Karpas-422 (cell line): ENCODE results near the gene DEAF1. TPM values are rescaled to one million over a fixed set of nuclear protein-coding genes. Genes with fewer than 3 reads are reported as not detected.

Source experiments
- DNase-seq: peaks from one replicate; pipeline ENCODE4 v3.0.0-alpha.2; 2015
- H2AFZ ChIP-seq: fragments of 200-600 bp; sonication (generic); 2 replicates; pipeline ENCODE4 v1.6.1; 2014; ENCODE audit warnings: antibody characterized with exemption, low read length, mixed read lengths
- H3K27ac ChIP-seq: fragments of 200-600 bp; sonication (generic); 2 replicates; pipeline ENCODE4 v1.5.1; 2014; ENCODE audit warnings: mild to moderate bottlenecking, low read length, moderate library complexity
- H3K27me3 ChIP-seq: fragments of 200-600 bp; sonication (generic); 2 replicates; pipeline ENCODE4 v1.6.1; 2014; ENCODE audit warnings: low read length, mixed read lengths
- H3K36me3 ChIP-seq: fragments of 200-600 bp; sonication (generic); 2 replicates; pipeline ENCODE4 v1.6.1; 2014; ENCODE audit warnings: low read length, mixed read lengths; ENCODE audit not compliant: insufficient read depth
- H3K4me1 ChIP-seq: fragments of 200-600 bp; sonication (generic); 2 replicates; pipeline ENCODE4 v1.6.1; 2014; ENCODE audit warnings: mild to moderate bottlenecking, low read length, mixed read lengths
- H3K4me2 ChIP-seq: fragments of 200-600 bp; sonication (generic); 2 replicates; pipeline ENCODE4 v1.6.1; 2014; ENCODE audit warnings: low read length, low read depth, mild to moderate bottlenecking; ENCODE audit not compliant: poor library complexity, severe bottlenecking
- H3K4me3 ChIP-seq: fragments of 200-600 bp; sonication (generic); 2 replicates; pipeline ENCODE4 v1.5.1; 2014; ENCODE audit warnings: mild to moderate bottlenecking, antibody characterized with exemption, low read length, mixed read lengths
- H3K79me2 ChIP-seq: fragments of 200-600 bp; sonication (generic); 2 replicates; pipeline ENCODE4 v1.6.1; 2014; ENCODE audit warnings: mild to moderate bottlenecking, low read length, mixed read lengths
- H3K9ac ChIP-seq: fragments of 200-600 bp; sonication (generic); 2 replicates; pipeline ENCODE4 v1.6.0; 2014; ENCODE audit warnings: low read length
- H3K9me2 ChIP-seq: fragments of 200-600 bp; sonication (generic), shearing (Covaris generic); replicated peaks from 2 replicates; pipeline ENCODE4 v1.6.0; 2014; ENCODE audit warnings: mild to moderate bottlenecking, low read length, moderate library complexity; ENCODE audit not compliant: insufficient read depth
- H3K9me3 ChIP-seq: fragments of 300-700, 200-600 bp; sonication (generic); 2 replicates; pipeline ENCODE4 v1.6.1; 2014; ENCODE audit warnings: low read length, mixed read lengths
- H4K20me1 ChIP-seq: fragments of 200-600 bp; sonication (generic); 2 replicates; pipeline ENCODE4 v1.6.1; 2014; ENCODE audit warnings: mild to moderate bottlenecking, antibody characterized with exemption, low read length, low read depth; ENCODE audit not compliant: insufficient read depth
- total RNA-seq: library from RNA; depleted of rRNA; stranded (reverse); fragments of >200 nt; shearing (Covaris generic); gene quantifications from 2 replicates; pipeline ENCODE4 v1.2.3, GENCODE V29; 2014; ENCODE audit warnings: low replicate concordance

The DEAF1 gene
- total RNA-seq, 1 experiment from 2014 or later = 35.9 TPM

- Histone ChIP-seq H3K4me3 (no peak within 1 kb of the TSS), H3K27me3 (no peaks in the 10 kb centered on the region), H3K27ac (no peak within 1 kb of the TSS), H3K9me2 (no peaks in the 10 kb centered on the region), H3K4me2 (no peak within 1 kb of the TSS), H3K4me1 (no peaks in the 10 kb centered on the region), H3K79me2 (no peaks in the 10 kb centered on the region), H2AFZ (no peak within 1 kb of the TSS), H3K9ac (no peak within 1 kb of the TSS), H4K20me1 (0 out of 2 replicates have a peak, but pooled peaks cover 4% of the 10 kb centered on the region), H3K36me3 (no peaks in the 10 kb centered on the region), H3K9me3 (no peaks in the 10 kb centered on the region)
- no peak for DNase-seq
Observed at GRCh38 chr11:705646-706438, 10.8 kb upstream of the DEAF1 start, which contains the start of gene EPS8L2. Gene EPS8L2 (plus strand): TSS chr11:706231. CDS start chr11:709408, 3,177 bp downstream.

GRCh38 chr11:704781-705645, 10.0 kb upstream of the DEAF1 start:
- Histone ChIP-seq H3K79me2 (no peaks in the 10 kb centered on the region), H3K9me3 (no peaks in the 10 kb centered on the region), H3K9ac (no peak overlapping the region), H3K4me1 (no peaks in the 10 kb centered on the region), H3K36me3 (no peaks in the 10 kb centered on the region), H3K9me2 (no peaks in the 10 kb centered on the region), H3K27me3 (no peaks in the 10 kb centered on the region), H3K4me3 (no peak overlapping the region), H3K4me2 (no peak overlapping the region), H2AFZ (no peak overlapping the region), H3K27ac (no peak overlapping the region), H4K20me1 (0 out of 2 replicates have a peak, but pooled peaks cover 4% of the 10 kb centered on the region)
- no peak for DNase-seq

DNA sequence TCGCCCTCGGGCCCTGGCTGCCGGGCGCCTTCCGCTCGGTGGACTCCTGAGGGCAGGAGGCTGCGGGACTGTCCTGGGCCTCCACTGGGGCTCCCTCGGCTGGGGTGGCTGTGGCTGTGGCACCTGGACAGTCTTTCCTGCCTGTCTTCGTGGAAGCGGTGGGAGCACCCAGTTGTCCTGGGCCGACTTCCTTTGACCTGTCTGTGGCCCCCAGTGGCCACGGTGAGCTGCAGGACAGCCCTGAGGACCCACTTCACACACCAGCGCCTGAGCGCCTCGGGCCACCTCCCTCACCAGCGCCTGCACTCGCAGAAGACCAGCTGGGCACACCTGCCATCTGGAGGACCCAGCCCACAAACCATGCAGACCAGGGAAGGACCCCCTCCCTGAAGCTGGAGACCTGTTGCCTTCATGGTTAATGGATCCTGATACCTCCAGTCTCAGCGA, 9.2 kb upstream of the DEAF1 start:
- Histone ChIP-seq H3K9me2 (no peaks in the 10 kb centered on the region), H3K4me3 (no peak overlapping the region), H4K20me1 (0 out of 2 replicates have a peak, but pooled peaks cover 4% of the 10 kb centered on the region), H3K27ac (no peak overlapping the region), H3K9ac (no peak overlapping the region), H3K9me3 (no peaks in the 10 kb centered on the region), H3K4me2 (no peak overlapping the region), H3K4me1 (no peaks in the 10 kb centered on the region), H3K79me2 (no peaks in the 10 kb centered on the region), H2AFZ (no peak overlapping the region), H3K36me3 (no peaks in the 10 kb centered on the region), H3K27me3 (no peaks in the 10 kb centered on the region)
- no peak for DNase-seq

GRCh38 chr11:703506-703905, 8.5 kb upstream of the DEAF1 start:
- Histone ChIP-seq H4K20me1 (0 out of 2 replicates have a peak, but pooled peaks cover 4% of the 10 kb centered on the region), H3K9me2 (no peaks in the 10 kb centered on the region), H3K27me3 (no peaks in the 10 kb centered on the region), H3K27ac (no peak overlapping the region), H3K36me3 (no peaks in the 10 kb centered on the region), H3K4me3 (no peak overlapping the region), H3K79me2 (no peaks in the 10 kb centered on the region), H3K4me2 (no peak overlapping the region), H2AFZ (no peak overlapping the region), H3K4me1 (no peaks in the 10 kb centered on the region), H3K9ac (no peak overlapping the region), H3K9me3 (no peaks in the 10 kb centered on the region)
- DNase-seq = no peak

- no peak overlapping the region for H3K4me3 ChIP-seq
- H3K79me2 ChIP-seq = no peaks in the 10 kb centered on the region
- H3K4me1 ChIP-seq = peaks cover 5% of the 10 kb centered on the region
- no peaks in the 10 kb centered on the region for H3K9me2 ChIP-seq
- no peak overlapping the region for H2AFZ ChIP-seq
- no peak overlapping the region for H3K27ac ChIP-seq
- H3K36me3 ChIP-seq = no peaks in the 10 kb centered on the region
- DNase-seq = no peak
- no peak overlapping the region for H3K9ac ChIP-seq
- H3K27me3 ChIP-seq = no peaks in the 10 kb centered on the region
- H4K20me1 ChIP-seq = 0 out of 2 replicates have a peak, but pooled peaks cover 4% of the 10 kb centered on the region
- H3K4me2 ChIP-seq = no peak overlapping the region
- no peaks in the 10 kb centered on the region for H3K9me3 ChIP-seq
Observed at GRCh38 chr11:702462-703461, 7.7 kb upstream of the DEAF1 start.

DNA sequence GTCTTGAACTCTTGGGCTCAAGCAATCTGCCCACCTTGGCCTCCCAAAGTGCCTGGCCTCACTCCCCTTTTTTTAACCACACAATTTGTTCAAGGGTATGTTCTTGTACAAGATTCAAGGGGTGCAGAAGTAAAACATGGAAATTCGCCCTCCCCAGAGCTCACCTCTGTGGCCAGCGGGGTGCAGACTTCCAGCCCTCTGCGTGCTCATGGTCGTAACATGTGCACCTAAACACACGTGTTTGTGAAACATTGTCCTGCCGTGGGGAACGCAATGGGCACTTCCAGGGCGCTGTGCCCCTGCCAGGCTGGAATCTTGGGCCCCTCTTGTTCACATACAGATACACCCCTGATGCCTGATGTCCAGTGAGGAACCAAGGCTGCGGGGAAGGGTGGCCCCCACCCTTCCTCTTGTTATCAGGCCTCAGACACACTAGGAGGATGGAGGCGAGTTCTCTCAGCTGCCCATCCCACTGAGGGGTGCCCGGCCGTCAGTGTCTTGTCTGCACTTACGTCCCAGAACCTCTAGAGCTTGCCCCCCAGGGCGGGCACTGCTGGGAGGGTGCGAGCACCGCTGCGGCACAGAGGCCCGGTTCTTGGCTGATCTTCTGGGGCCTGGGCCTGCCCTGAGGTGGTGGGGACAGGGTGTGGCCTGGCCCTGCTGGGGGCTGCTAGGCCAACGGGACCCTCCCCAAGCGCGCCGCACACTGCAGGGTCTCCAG, 6.9 kb upstream of the DEAF1 start:
- Histone ChIP-seq H3K4me1 (peaks cover 14% of the 10 kb centered on the region), H4K20me1 (0 out of 2 replicates have a peak, but pooled peaks cover 4% of the 10 kb centered on the region), H3K4me2 (no peak overlapping the region), H2AFZ (no peak overlapping the region), H3K36me3 (no peaks in the 10 kb centered on the region), H3K9me2 (no peaks in the 10 kb centered on the region), H3K9me3 (no peaks in the 10 kb centered on the region), H3K79me2 (no peaks in the 10 kb centered on the region), H3K27ac (no peak overlapping the region), H3K27me3 (no peaks in the 10 kb centered on the region), H3K4me3 (no peak overlapping the region), H3K9ac (no peak overlapping the region)
- DNase-seq = no peak

GRCh38 chr11:699753-700152, 4.7 kb upstream of the DEAF1 start:
- no peak overlapping the region for H3K4me3 ChIP-seq

More at GRCh38 chr11:699753-700152, 4.7 kb upstream of the DEAF1 start:
- Histone ChIP-seq H3K36me3 (no peaks in the 10 kb centered on the region), H2AFZ (no peak overlapping the region), H3K4me2 (no peak overlapping the region), H3K27me3 (no peaks in the 10 kb centered on the region), H3K9ac (no peak overlapping the region), H3K9me3 (no peaks in the 10 kb centered on the region), H3K4me1 (peaks cover 21% of the 10 kb centered on the region), H4K20me1 (no peaks in the 10 kb centered on the region), H3K9me2 (no peaks in the 10 kb centered on the region), H3K79me2 (peaks cover 3% of the 10 kb centered on the region; the same call in 1 of the 2 replicates), H3K27ac (no peak overlapping the region)
- DNase-seq = no peak
